Keratinocyte (primary cell): Measurements from ENCODE around the gene NOS3.

Source experiments
- EZH2 ChIP-seq: IDR thresholded peaks from one replicate; pipeline ENCODE4 v1.6.1; 2012; ENCODE audit warnings: inconsistent platforms, mild to moderate bottlenecking, low read length, moderate library complexity
- TF ChIP-seq, protein P1 (sequence below), 3 experiments: IDR thresholded peaks in 1 of 3; conservative IDR thresholded peaks in 1 of 3; optimal IDR thresholded peaks in 1 of 3; 2 replicates in 2 of 3; 3 replicates in 1 of 3; pipeline versions ENCODE3 to v1.5.1; 2011; ENCODE audit warnings: low read length in 3 of 3, mild to moderate bottlenecking in 3 of 3, moderate library complexity in 2 of 3, control low read depth in 1 of 3, inconsistent platforms in 1 of 3; ENCODE audit not compliant: insufficient read depth in 2 of 3; ENCODE audit errors: extremely low read depth in 1 of 3

DNA sequence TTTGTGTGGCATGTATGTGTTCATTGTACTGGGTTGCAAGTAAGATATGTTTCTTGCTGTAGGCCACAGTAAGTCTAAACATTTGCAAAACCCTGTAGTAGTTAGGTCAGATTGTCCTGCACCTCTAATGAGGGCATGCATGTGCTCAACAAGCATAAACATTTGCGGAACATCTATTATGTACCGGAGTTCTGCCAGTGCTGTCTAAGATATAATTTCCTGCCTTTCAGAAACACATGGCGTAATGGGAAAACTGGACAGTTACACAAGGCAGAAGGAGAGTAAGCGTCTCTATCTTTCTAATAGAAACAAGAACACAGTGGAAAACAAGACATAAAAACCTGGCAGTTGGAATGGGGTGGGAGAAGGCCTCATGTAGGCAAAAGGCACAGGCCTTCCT lies 40.2 kb downstream of the NOS3 start:
- TF ChIP-seq EZH2: no peak
- TF ChIP-seq, protein P1, sequence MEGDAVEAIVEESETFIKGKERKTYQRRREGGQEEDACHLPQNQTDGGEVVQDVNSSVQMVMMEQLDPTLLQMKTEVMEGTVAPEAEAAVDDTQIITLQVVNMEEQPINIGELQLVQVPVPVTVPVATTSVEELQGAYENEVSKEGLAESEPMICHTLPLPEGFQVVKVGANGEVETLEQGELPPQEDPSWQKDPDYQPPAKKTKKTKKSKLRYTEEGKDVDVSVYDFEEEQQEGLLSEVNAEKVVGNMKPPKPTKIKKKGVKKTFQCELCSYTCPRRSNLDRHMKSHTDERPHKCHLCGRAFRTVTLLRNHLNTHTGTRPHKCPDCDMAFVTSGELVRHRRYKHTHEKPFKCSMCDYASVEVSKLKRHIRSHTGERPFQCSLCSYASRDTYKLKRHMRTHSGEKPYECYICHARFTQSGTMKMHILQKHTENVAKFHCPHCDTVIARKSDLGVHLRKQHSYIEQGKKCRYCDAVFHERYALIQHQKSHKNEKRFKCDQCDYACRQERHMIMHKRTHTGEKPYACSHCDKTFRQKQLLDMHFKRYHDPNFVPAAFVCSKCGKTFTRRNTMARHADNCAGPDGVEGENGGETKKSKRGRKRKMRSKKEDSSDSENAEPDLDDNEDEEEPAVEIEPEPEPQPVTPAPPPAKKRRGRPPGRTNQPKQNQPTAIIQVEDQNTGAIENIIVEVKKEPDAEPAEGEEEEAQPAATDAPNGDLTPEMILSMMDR (optimal IDR thresholded peaks at IDR 0.05 in 1 of 3, IDR thresholded peaks at IDR 0.05 in 1 of 3, conservative IDR thresholded peaks at IDR 0.05 in 1 of 3; ENCODE audit: extremely low read depth in 1 of 3, insufficient read depth in 2 of 3, low read length in 3 of 3): no peak
